ENCODE data around the gene BCL2.
A peak's percentile ranks its signal among the peaks of the same experiment; 100 is the strongest.
"Not testable (repeated sequence)": the region's sequence is repeated elsewhere in the genome, so short reads cannot be mapped to it uniquely, and the experiment has no call there.

The BCL2 gene

GRCh38 chr18:63366213-63367052 lies 46.9 kb upstream of the BCL2 start:
- Histone ChIP-seq H3K79me2 (ENCODE audit: low read length) (peaks cover 20% of the 10 kb centered on the region), H3K9me3 (ENCODE audit: insufficient read depth, low read length) (peaks cover 16% of the 10 kb centered on the region), H4K20me1 (ENCODE audit: insufficient read depth, low read length) (peaks cover 4% of the 10 kb centered on the region; the same call in 1 of the 2 replicates), H3K4me2 (ENCODE audit: low read length) (peak overlapping the region; percentile 88), H3K36me3 (replicated peaks; ENCODE audit: low read depth, low read length) (peaks cover 31% of the 10 kb centered on the region), H2AFZ (ENCODE audit: low read depth, low read length) (peak overlapping the region; percentile 80), H3K4me1 (ENCODE audit: low read length) (peaks cover 11% of the 10 kb centered on the region), H3K9ac (ENCODE audit: low read length) (peak overlapping the region; percentile 78), H3K4me3 (ENCODE audit: low read length) (peak overlapping the region; percentile 81), H3K27ac (ENCODE audit: low read length) (peak overlapping the region; percentile 19), H3K27me3 (ENCODE audit: low read depth, low read length) (no peaks in the 10 kb centered on the region)
- TF ChIP-seq CTCF (IDR thresholded peaks at IDR 0.05; ENCODE audit: low read depth, low read length) (0 out of 2 replicates have a peak, but pooled peaks have one; percentile 6), EZH2phosphoT487 (IDR thresholded peaks at IDR 0.05; ENCODE audit: low read depth) (no peak)

- Histone ChIP-seq H3K27ac (ENCODE audit: low read length) (no peak overlapping the region), H3K9me3 (ENCODE audit: insufficient read depth, low read length) (peaks cover 16% of the 10 kb centered on the region), H3K4me2 (ENCODE audit: low read length) (peak overlapping the region; percentile 88), H3K36me3 (replicated peaks; ENCODE audit: low read depth, low read length) (peaks cover 34% of the 10 kb centered on the region), H3K27me3 (ENCODE audit: low read depth, low read length) (no peaks in the 10 kb centered on the region), H3K9ac (ENCODE audit: low read length) (peak overlapping the region; percentile 78), H3K79me2 (ENCODE audit: low read length) (peaks cover 20% of the 10 kb centered on the region), H3K4me1 (ENCODE audit: low read length) (peaks cover 11% of the 10 kb centered on the region), H3K4me3 (ENCODE audit: low read length) (peak overlapping the region; percentile 81), H2AFZ (ENCODE audit: low read depth, low read length) (peak overlapping the region; percentile 80), H4K20me1 (ENCODE audit: insufficient read depth, low read length) (peaks cover 4% of the 10 kb centered on the region; the same call in 1 of the 2 replicates)
- TF ChIP-seq CTCF (IDR thresholded peaks at IDR 0.05; ENCODE audit: low read depth, low read length) (no peak), EZH2phosphoT487 (IDR thresholded peaks at IDR 0.05; ENCODE audit: low read depth) (no peak)
These were observed 46.3 kb upstream of the BCL2 start for GRCh38 chr18:63365876-63366212.

- Histone ChIP-seq H3K4me3 (ENCODE audit: low read length) (no peak overlapping the region), H3K27ac (ENCODE audit: low read length) (no peak overlapping the region)
These were observed 44.4 kb upstream of the BCL2 start for GRCh38 chr18:63363951-63364350.

GRCh38 chr18:63363420-63363819 lies 43.9 kb upstream of the BCL2 start:
- not testable (repeated sequence) for H3K27ac ChIP-seq (ENCODE audit: low read length); H4K20me1 ChIP-seq (ENCODE audit: insufficient read depth, low read length); H3K4me2 ChIP-seq (ENCODE audit: low read length); H3K27me3 ChIP-seq (ENCODE audit: low read depth, low read length); H3K4me3 ChIP-seq (ENCODE audit: low read length); H3K9me3 ChIP-seq (ENCODE audit: insufficient read depth, low read length); H3K9ac ChIP-seq (ENCODE audit: low read length); H2AFZ ChIP-seq (ENCODE audit: low read depth, low read length)
- peaks cover 20% of the 10 kb centered on the region for H3K79me2 ChIP-seq (ENCODE audit: low read length)
- peaks cover 34% of the 10 kb centered on the region for H3K36me3 ChIP-seq (replicated peaks; ENCODE audit: low read depth, low read length)
- H3K4me1 ChIP-seq (ENCODE audit: low read length): peaks cover 11% of the 10 kb centered on the region

More at GRCh38 chr18:63363951-63364350, 44.4 kb upstream of the BCL2 start:
- H3K4me1 ChIP-seq (ENCODE audit: low read length): peaks cover 11% of the 10 kb centered on the region
- H4K20me1 ChIP-seq (ENCODE audit: insufficient read depth, low read length): peaks cover 4% of the 10 kb centered on the region; the same call in 1 of the 2 replicates
- TF ChIP-seq CTCF (IDR thresholded peaks at IDR 0.05; ENCODE audit: low read depth, low read length): no peak
- TF ChIP-seq EZH2phosphoT487 (IDR thresholded peaks at IDR 0.05; ENCODE audit: low read depth): no peak
- H3K27me3 ChIP-seq (ENCODE audit: low read depth, low read length): no peaks in the 10 kb centered on the region
- peaks cover 40% of the 10 kb centered on the region for H3K36me3 ChIP-seq (replicated peaks; ENCODE audit: low read depth, low read length)
- peaks cover 20% of the 10 kb centered on the region for H3K79me2 ChIP-seq (ENCODE audit: low read length)
- peaks cover 7% of the 10 kb centered on the region; the same call in 1 of the 2 replicates for H3K9me3 ChIP-seq (ENCODE audit: insufficient read depth, low read length)
- no peak overlapping the region for H3K4me2 ChIP-seq (ENCODE audit: low read length)
- no peak overlapping the region for H2AFZ ChIP-seq (ENCODE audit: low read depth, low read length)
- H3K9ac ChIP-seq (ENCODE audit: low read length): no peak overlapping the region
